Activated T-helper 1 cell treated with anti-CD3 and anti-CD28 coated beads, Interleukin-12 subunit alpha, Interleukin-12 subunit beta, Interleukin-2, Interleukin-4 antibody, amounts not matched to agents 30 ng/mL and 10 ng/mL and 1 ng/mL, durations not matched to agents 14 hours and 24 hours and 36 hours (primary cell): ENCODE measurements around the gene DDX31. TPM values are rescaled to one million over a fixed set of nuclear protein-coding genes. Genes with fewer than 3 reads are reported as not detected.

Experiments
- total RNA-seq: library from RNA; stranded (reverse); gene quantifications from 2 replicates; pipeline ENCODE4 v1.2.3, GENCODE V29; 2022

DDX31 gene
- total RNA-seq, 1 donor from 2014 or later: 34.1 TPM

Other genes with a start within 250 kb of the DDX31 start
- not detected in 2 replicates for gene BARHL1, start 87.4 kb downstream of the DDX31 start, total RNA-seq
- gene GTF3C4, start 481 bp upstream of the DDX31 start, total RNA-seq: 19.3 and 20.1 TPM in 2 replicates
- not detected in 2 replicates for gene AK8, start 208.3 kb upstream of the DDX31 start, total RNA-seq
- 0.88 and 0.91 TPM in 2 replicates for gene SPACA9, start 208.9 kb upstream of the DDX31 start, total RNA-seq